Vagina (tissue), 2 donors: ENCODE data around the gene ALOX15B. TPM values are rescaled to one million over a fixed set of nuclear protein-coding genes. Genes with fewer than 3 reads are reported as not detected.

Experiments
- DNase-seq, 2 donors: peaks; one replicate each; pipeline ENCODE4 v3.0.0-alpha.2; 2017; ENCODE audit errors: extremely low spot score in 2 of 2
- H3K27ac ChIP-seq: fragments of 200-600 bp; sonication (generic); one replicate; pipeline ENCODE4 v1.5.1; 2019
- H3K27me3 ChIP-seq: fragments of 200-600 bp; sonication (generic); one replicate; pipeline ENCODE4 v1.5.1; 2019
- H3K36me3 ChIP-seq, 2 donors: fragments of 200-600 bp; sonication (generic); one replicate each; pipeline ENCODE4 v1.5.1; 2017 to 2019
- H3K4me1 ChIP-seq: fragments of 200-600 bp; sonication (generic); one replicate; pipeline ENCODE4 v1.5.1; 2019
- H3K4me3 ChIP-seq, 2 donors: fragments of 200-600 bp; sonication (generic); 1 replicate in 1 of 2; 2 replicates in 1 of 2; pipeline ENCODE4 v1.5.1; 2016 to 2019
- H3K9me3 ChIP-seq: fragments of 200-600 bp; sonication (generic); one replicate; pipeline ENCODE4 v1.5.1; 2019
- CTCF ChIP-seq, 3 experiments: fragments of 450-650 bp in 2 of 3; fragments of 200-600 bp in 1 of 3; sonication (generic) in 1 of 3; IDR thresholded peaks; one replicate each; pipeline ENCODE4 v1.5.1; 2017 to 2019; ENCODE audit warnings: antibody characterized with exemption in 3 of 3, mild to moderate bottlenecking in 2 of 3, moderate library complexity in 2 of 3
- POLR2A ChIP-seq, 2 donors: fragments of 450-650 bp; IDR thresholded peaks; one replicate each; pipeline ENCODE4 v1.6.1; 2017; ENCODE audit warnings: antibody characterized with exemption in 2 of 2, mild to moderate bottlenecking in 2 of 2, moderate library complexity in 2 of 2
- POLR2AphosphoS5 ChIP-seq, 2 donors: sonication (generic); formaldehyde crosslinking; IDR thresholded peaks; one replicate each; pipeline ENCODE4 v1.9.0; 2017; ENCODE audit warnings: antibody characterized with exemption in 2 of 2, mild to moderate bottlenecking in 2 of 2, low read depth in 1 of 2; ENCODE audit not compliant: insufficient read depth in 1 of 2
- intact Hi-C: fragments of 100-400 bp; cut with DNase I; formaldehyde crosslinking; loops from one replicate; pipeline ENCODE4 v1.15.1; 2023
- microRNA-seq: library from miRNA; unstranded; fragments of <30 nt; microRNA quantifications from one replicate; pipeline ENCODE4, GENCODE V29; 2017; ENCODE audit warnings: borderline number of aligned reads, borderline replicate concordance
- small RNA-seq: library from RNA; depleted of rRNA; stranded (forward); fragments of <200 nt; gene quantifications from one replicate; pipeline ENCODE3, GENCODE V24; 2016
- total RNA-seq: library from RNA; depleted of rRNA; stranded (reverse); fragments of >200 nt; gene quantifications from one replicate; pipeline ENCODE4 v1.2.3, GENCODE V29; 2016

ALOX15B gene
- total RNA-seq, 1 donor from 2014 or later, result 28.7 TPM

DNA sequence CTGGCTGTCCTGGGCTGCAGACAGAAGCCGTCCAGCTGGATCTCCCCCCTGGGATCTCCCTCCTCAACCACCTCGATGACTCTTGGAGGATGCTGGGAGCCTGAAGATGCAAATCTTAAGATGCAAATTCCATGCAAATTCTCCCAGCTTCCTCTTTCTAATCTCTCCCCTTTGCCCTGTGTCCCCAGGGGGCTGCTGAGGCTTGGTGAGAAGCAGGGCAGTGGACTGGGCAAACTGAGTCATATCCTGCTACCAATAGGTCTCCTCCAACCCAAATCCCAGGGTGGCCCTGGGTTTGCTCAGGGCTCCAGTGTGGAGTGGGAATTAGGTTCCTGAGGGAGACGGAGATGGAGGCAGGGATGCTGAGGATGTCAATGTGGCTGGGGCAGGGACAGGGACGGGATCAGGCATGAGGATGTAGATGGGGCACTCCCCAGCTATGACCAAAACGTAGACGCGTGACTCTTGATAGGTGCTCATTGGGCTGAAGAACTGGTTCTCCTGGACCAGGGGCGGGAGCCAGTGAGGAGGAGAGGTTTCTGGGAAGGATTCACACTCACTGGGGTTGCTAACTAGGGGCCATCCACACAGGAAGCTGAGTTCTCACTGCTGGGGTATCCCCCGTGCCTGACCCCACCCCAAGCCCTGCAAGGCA is 52.3 kb downstream of the ALOX15B start:
- DNase-seq, result no peak
- Histone ChIP-seq H3K4me3 (no peak overlapping the region), H3K4me1 (no peaks in the 10 kb centered on the region), H3K9me3 (no peaks in the 10 kb centered on the region), H3K36me3 (no peaks in the 10 kb centered on the region), H3K27ac (no peak overlapping the region), H3K27me3 (no peaks in the 10 kb centered on the region)
- no peak for TF ChIP-seq POLR2A (IDR thresholded peaks at IDR 0.05)
- TF ChIP-seq CTCF (IDR thresholded peaks at IDR 0.05), result no peak
- TF ChIP-seq POLR2AphosphoS5 (IDR thresholded peaks at IDR 0.05; ENCODE audit: insufficient read depth in 1 of 2, low read depth in 1 of 2), result no peak
- intact Hi-C loops, result loop anchor here (10.0 kb wide), 1 partner anchor 204 kb away; the partner anchor contains the start of gene SLC25A35

- Histone ChIP-seq H3K4me3 (no peak overlapping the region), H3K27ac (no peak overlapping the region), H3K9me3 (no peaks in the 10 kb centered on the region), H3K36me3 (no peaks in the 10 kb centered on the region), H3K4me1 (no peaks in the 10 kb centered on the region), H3K27me3 (no peaks in the 10 kb centered on the region)
- no peak for DNase-seq
- TF ChIP-seq POLR2AphosphoS5 (IDR thresholded peaks at IDR 0.05; ENCODE audit: insufficient read depth in 1 of 2, low read depth in 1 of 2), result no peak
- no peak for TF ChIP-seq CTCF (IDR thresholded peaks at IDR 0.05)
- TF ChIP-seq POLR2A (IDR thresholded peaks at IDR 0.05), result no peak
- intact Hi-C loops, result loop anchor here (10.0 kb wide), 1 partner anchor 199 kb away; the partner anchor contains the start of gene SLC25A35
These were observed 56.5 kb downstream of the ALOX15B start for GRCh38 chr17:8095361-8095760.

DNA sequence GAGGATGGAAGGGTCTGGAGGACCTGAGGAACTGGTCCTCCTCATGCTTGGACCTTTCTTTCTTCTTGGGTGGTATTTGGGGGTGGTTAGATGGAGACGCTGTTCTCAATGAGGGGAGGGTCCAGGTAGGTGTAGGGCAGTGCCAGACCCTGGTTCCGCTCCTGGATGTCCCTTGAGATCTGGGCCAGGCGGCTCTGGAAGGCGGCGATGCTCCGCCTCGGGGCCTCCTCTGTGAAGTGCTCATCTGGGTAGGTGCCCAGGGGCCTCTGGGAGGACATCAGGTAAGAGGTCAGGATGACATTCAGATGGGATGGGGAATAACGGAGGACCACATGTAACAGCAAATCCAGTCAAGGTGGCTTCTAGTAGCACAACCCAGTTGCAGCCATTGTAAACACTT is 57.7 kb downstream of the ALOX15B start:
- no peak overlapping the region for H3K27ac ChIP-seq
- H3K27me3 ChIP-seq, result no peaks in the 10 kb centered on the region
- no peak for TF ChIP-seq POLR2AphosphoS5 (IDR thresholded peaks at IDR 0.05; ENCODE audit: insufficient read depth in 1 of 2, low read depth in 1 of 2)
- TF ChIP-seq CTCF (IDR thresholded peaks at IDR 0.05), result no peak
- intact Hi-C loops, result loop anchor here (10.0 kb wide), 1 partner anchor 198 kb away; the partner anchor contains the start of gene SLC25A35
- H3K4me1 ChIP-seq, result no peaks in the 10 kb centered on the region
- H3K4me3 ChIP-seq, result no peak overlapping the region
- no peaks in the 10 kb centered on the region for H3K36me3 ChIP-seq
- no peak for DNase-seq
- no peaks in the 10 kb centered on the region for H3K9me3 ChIP-seq

Small RNA genes within 50 kb of the gene (microRNA-seq; reads per million reads assigned to microRNA genes)
- not detected for gene MIR4314

Small RNA genes within 50 kb of the gene (small RNA-seq; reads per million reads assigned to genes)
- gene MIR4314, result not detected

Other genes with a start within 250 kb of the ALOX15B start
- gene KDM6B, start 204.8 kb upstream of the ALOX15B start, total RNA-seq, result 12.5 TPM
- gene TMEM88, start 184.0 kb upstream of the ALOX15B start, total RNA-seq, result 26.3 TPM
- 83.5 TPM for gene NAA38, start 181.5 kb upstream of the ALOX15B start, total RNA-seq
- gene CYB5D1, start 181.1 kb upstream of the ALOX15B start, total RNA-seq, result 4.4 TPM
- gene CHD3, start 150.3 kb upstream of the ALOX15B start, total RNA-seq, result 128 TPM
- 2.9 TPM for gene RNF227, start 122.8 kb upstream of the ALOX15B start, total RNA-seq
- 2.7 TPM for gene KCNAB3, start 109.2 kb upstream of the ALOX15B start, total RNA-seq
- gene TRAPPC1, start 107.1 kb upstream of the ALOX15B start, total RNA-seq, result 74.4 TPM
- 20.9 TPM for gene CNTROB, start 106.9 kb upstream of the ALOX15B start, total RNA-seq
- gene GUCY2D, start 36.4 kb upstream of the ALOX15B start, total RNA-seq, result not detected
- 15.0 TPM for gene ALOX12B, start 48.7 kb downstream of the ALOX15B start, total RNA-seq
- gene ALOXE3, start 79.5 kb downstream of the ALOX15B start, total RNA-seq, result 1.5 TPM
- gene HES7, start 85.0 kb downstream of the ALOX15B start, total RNA-seq, result not detected
- gene PER1, start 113.3 kb downstream of the ALOX15B start, total RNA-seq, result 215 TPM
- gene VAMP2, start 123.9 kb downstream of the ALOX15B start, total RNA-seq, result 35.6 TPM
- gene TMEM107, start 137.3 kb downstream of the ALOX15B start, total RNA-seq, result 20.6 TPM
- gene BORCS6, start 151.1 kb downstream of the ALOX15B start, total RNA-seq, result 9.6 TPM
- gene AURKB, start 171.5 kb downstream of the ALOX15B start, total RNA-seq, result not detected
- 33.9 TPM for gene CTC1, start 209.0 kb downstream of the ALOX15B start, total RNA-seq
- 36.3 TPM for gene PFAS, start 210.2 kb downstream of the ALOX15B start, total RNA-seq
- gene RANGRF, start 249.6 kb downstream of the ALOX15B start, total RNA-seq, result 19.4 TPM